Lower lobe of right lung (tissue), 2 donors: ENCODE results near the gene FAM110A. TPM values are rescaled to one million over a fixed set of nuclear protein-coding genes. Genes with fewer than 3 reads are reported as not detected.
"Not testable (repeated sequence)": the region's sequence is repeated elsewhere in the genome, so short reads cannot be mapped to it uniquely, and the experiment has no call there.

Experiments
- ATAC-seq, 2 donors: fragments of 200-7000 bp; cut with Tn5 transposase; one replicate each; pipeline ENCODE4 v1.9.1; 2020 to 2022; ENCODE audit warnings: mild to moderate bottlenecking in 2 of 2, moderate library complexity in 2 of 2
- DNase-seq: peaks from one replicate; pipeline ENCODE4 v3.0.0-alpha.2; 2020
- H3K27ac ChIP-seq: fragments of 200-600 bp; one replicate; pipeline ENCODE4 v1.8.0; 2022
- H3K27me3 ChIP-seq: fragments of 200-600 bp; one replicate; pipeline ENCODE4 v1.8.0; 2022; ENCODE audit warnings: low read depth
- H3K36me3 ChIP-seq: fragments of 200-600 bp; one replicate; pipeline ENCODE4 v1.8.0; 2022; ENCODE audit warnings: mild to moderate bottlenecking
- H3K4me1 ChIP-seq: fragments of 200-600 bp; one replicate; pipeline ENCODE4 v1.8.0; 2022
- H3K4me3 ChIP-seq: fragments of 200-600 bp; one replicate; pipeline ENCODE4 v1.8.0; 2022; ENCODE audit warnings: mild to moderate bottlenecking
- H3K9me3 ChIP-seq: fragments of 200-600 bp; one replicate; pipeline ENCODE4 v1.8.0; 2022
- CTCF ChIP-seq: fragments of 200-600 bp; IDR thresholded peaks from one replicate; pipeline ENCODE4 v1.8.0; 2022; ENCODE audit warnings: antibody characterized with exemption, mild to moderate bottlenecking
- intact Hi-C: fragments of 100-400 bp; cut with DNase I; formaldehyde crosslinking; loops from one replicate; pipeline ENCODE4 v1.11.0; 2022
- total RNA-seq: library from RNA; stranded (reverse); fragmentation: NEBNext Ultra II Directional; extraction: Animal tissue kit (Norgen Biotek cat#: 25700); gene quantifications from one replicate; pipeline ENCODE4 v1.2.1, GENCODE V29; 2021
- donor health status: DM: no; HTN: yes; CAD: no; lungs with severe emphysema.

The FAM110A gene
- total RNA-seq, 1 donor from 2014 or later: 21.4 TPM

GRCh38 chr20:825710-826421 is 7.6 kb upstream of the FAM110A start:
- ATAC-seq (no peak), DNase-seq (no peak)
- no peak for TF ChIP-seq CTCF
- H3K27ac ChIP-seq: no peak overlapping the region
- H3K4me1 ChIP-seq: peaks cover 14% of the 10 kb centered on the region
- no peaks in the 10 kb centered on the region for H3K27me3 ChIP-seq
- H3K9me3 ChIP-seq: no peaks in the 10 kb centered on the region
- no peaks in the 10 kb centered on the region for H3K36me3 ChIP-seq
- H3K4me3 ChIP-seq: no peak overlapping the region
- intact Hi-C loops: no loop called here

- TF ChIP-seq CTCF: no peak
- intact Hi-C loops: no loop called here
- H3K36me3 ChIP-seq: no peaks in the 10 kb centered on the region
- H3K27ac ChIP-seq: no peak overlapping the region
- ATAC-seq (no peak), DNase-seq (no peak)
- no peaks in the 10 kb centered on the region for H3K27me3 ChIP-seq
- no peak overlapping the region for H3K4me3 ChIP-seq
- peaks cover 22% of the 10 kb centered on the region for H3K4me1 ChIP-seq
- H3K9me3 ChIP-seq: no peaks in the 10 kb centered on the region
Observed at GRCh38 chr20:826695-827323, 6.7 kb upstream of the FAM110A start.

DNA sequence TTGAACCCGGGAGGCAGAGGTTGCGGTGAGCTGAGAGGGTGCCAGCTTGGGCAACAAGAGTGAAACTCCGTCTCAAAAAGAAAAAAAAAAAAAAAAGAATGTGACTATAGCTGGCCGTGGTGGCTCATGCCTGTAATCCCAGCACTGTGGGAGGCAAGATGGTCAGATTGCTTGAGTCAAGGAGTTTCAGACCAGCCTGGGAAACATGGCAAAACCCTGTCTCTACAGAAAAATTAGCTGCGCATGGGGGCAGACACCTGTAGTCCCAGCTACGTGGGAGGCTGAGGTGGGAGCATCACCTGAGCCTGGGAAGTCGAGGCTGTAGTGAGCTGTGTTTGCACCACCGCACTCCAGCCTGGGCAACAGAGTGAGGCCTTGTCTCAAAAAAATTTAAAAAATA is 5.5 kb upstream of the FAM110A start:
- H3K9me3 ChIP-seq, H3K27me3 ChIP-seq, ATAC-seq, H3K27ac ChIP-seq, DNase-seq, intact Hi-C loops, H3K4me3 ChIP-seq, H3K36me3 ChIP-seq: not testable (repeated sequence)
- peaks cover 34% of the 10 kb centered on the region for H3K4me1 ChIP-seq

DNA sequence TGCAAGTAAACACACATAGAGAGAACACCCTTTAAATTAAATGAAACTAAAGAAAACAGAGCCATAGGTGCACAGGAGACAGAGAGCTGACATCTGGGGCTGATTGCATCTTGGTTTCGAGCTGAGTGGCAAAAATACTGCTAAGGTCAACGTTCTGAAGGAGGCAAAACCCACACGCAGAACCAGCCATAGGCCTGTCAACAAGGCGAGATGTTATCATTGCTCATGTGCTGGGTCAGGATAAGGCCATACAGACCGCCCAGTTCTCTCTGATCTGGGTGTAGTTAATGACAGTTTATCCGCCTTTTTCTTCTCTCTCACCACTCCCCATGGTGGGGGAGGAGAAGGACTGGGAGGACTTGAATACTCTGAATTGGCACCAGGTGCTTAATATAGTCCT is 4.5 kb upstream of the FAM110A start:
- H3K4me1 ChIP-seq: peaks cover 38% of the 10 kb centered on the region
- no peaks in the 10 kb centered on the region for H3K27me3 ChIP-seq
- H3K36me3 ChIP-seq: no peaks in the 10 kb centered on the region
- no peaks in the 10 kb centered on the region for H3K9me3 ChIP-seq
- H3K27ac ChIP-seq: no peak overlapping the region
- no peak for DNase-seq
- ATAC-seq: no peak
- intact Hi-C loops: no loop called here
- H3K4me3 ChIP-seq: no peak overlapping the region
- no peak for TF ChIP-seq CTCF

GRCh38 chr20:829551-829950 is 4.0 kb upstream of the FAM110A start:
- intact Hi-C loops: no loop called here
- no peak for ATAC-seq

More at GRCh38 chr20:829551-829950, 4.0 kb upstream of the FAM110A start:
- Histone ChIP-seq H3K4me1 (peaks cover 43% of the 10 kb centered on the region), H3K27me3 (no peaks in the 10 kb centered on the region), H3K4me3 (no peak overlapping the region), H3K27ac (no peak overlapping the region), H3K36me3 (no peaks in the 10 kb centered on the region), H3K9me3 (no peaks in the 10 kb centered on the region)
- no peak for TF ChIP-seq CTCF
- DNase-seq: no peak
